Choroid plexus epithelial cell (primary cell): ENCODE results near the gene LYPLA2.

Source experiments
- DNase-seq: peaks from one replicate; pipeline ENCODE4 v3.0.0-alpha.2; 2010; ENCODE audit warnings: low read depth
- H3K4me3 ChIP-seq: 2 replicates; pipeline ENCODE4 v1.5.1; 2011; ENCODE audit warnings: low read depth, mild to moderate bottlenecking, control low read depth, low read length, moderate library complexity
- CTCF ChIP-seq: conservative IDR thresholded peaks from 2 replicates; pipeline ENCODE4 v1.5.1; 2011; ENCODE audit warnings: low read depth, mild to moderate bottlenecking, control low read depth, inconsistent platforms, low read length, moderate library complexity

LYPLA2 gene

DNA sequence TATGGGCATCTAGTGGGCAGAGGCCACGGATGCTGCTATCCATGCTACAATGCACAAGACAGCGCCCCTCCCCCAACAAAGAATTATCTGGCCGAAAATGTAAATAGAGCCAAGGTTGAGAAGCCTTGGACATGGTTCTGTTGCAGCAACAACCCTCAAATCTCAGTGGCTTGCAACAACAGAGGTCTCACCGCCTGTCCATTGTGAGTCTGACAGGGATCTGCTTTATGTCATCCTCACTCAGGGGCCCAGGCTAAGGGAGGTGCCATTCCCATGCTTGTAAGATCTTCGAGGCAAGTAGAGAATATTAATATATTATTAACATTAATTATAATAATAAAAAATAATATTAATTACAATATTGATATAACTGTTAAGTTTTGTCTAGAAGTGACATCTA, 22.2 kb upstream of the LYPLA2 start:
- no peak for DNase-seq
- no peak for TF ChIP-seq CTCF

GRCh38 chr1:23772049-23772853, 18.7 kb upstream of the LYPLA2 start:
- H3K4me3 ChIP-seq = no peak overlapping the region
- peak; percentile 92 for DNase-seq
- peak; percentile 97 for TF ChIP-seq CTCF

More for the DNA sequence above, 22.2 kb upstream of the LYPLA2 start:
- no peak overlapping the region for H3K4me3 ChIP-seq

- TF ChIP-seq CTCF = no peak
Measured at GRCh38 chr1:23772854-23773242, 18.1 kb upstream of the LYPLA2 start.

DNA sequence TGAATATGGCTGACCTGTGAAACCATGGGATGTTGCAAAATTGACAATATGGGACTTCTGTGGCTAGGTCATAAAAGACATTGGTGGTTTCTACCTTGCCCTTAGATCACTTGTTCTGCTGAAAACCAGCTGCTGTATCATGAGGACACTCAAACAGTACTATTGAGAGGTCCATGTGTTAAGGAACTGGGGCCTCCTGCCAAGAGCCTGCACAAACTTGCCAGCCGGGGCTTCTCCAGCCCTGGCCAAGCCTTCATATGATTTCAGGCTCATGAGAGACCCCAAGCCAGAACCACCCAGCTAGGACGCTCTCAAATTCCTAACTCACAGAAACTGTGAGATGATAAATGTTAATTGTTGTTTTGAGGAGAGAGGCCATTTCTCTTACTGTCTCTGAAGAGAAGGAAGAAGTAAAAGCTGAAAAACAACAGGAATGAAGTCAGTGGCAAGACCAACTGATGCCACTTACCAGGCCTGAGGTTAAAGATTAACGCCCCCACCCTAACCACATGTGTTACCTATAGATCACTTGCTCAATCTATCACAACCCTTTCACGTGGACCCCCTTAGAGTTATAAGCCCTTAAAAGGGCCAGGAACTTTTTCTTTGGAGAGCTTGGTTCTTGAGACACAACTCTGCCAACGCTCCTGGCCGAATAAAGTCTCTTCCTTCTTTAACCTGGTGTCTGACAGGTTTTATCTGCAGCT, 16.6 kb upstream of the LYPLA2 start:
- H3K4me3 ChIP-seq = no peak overlapping the region
- no peak for TF ChIP-seq CTCF
- no peak for DNase-seq

More at GRCh38 chr1:23772854-23773242, 18.1 kb upstream of the LYPLA2 start:
- no peak for DNase-seq
- H3K4me3 ChIP-seq = no peak overlapping the region

DNA sequence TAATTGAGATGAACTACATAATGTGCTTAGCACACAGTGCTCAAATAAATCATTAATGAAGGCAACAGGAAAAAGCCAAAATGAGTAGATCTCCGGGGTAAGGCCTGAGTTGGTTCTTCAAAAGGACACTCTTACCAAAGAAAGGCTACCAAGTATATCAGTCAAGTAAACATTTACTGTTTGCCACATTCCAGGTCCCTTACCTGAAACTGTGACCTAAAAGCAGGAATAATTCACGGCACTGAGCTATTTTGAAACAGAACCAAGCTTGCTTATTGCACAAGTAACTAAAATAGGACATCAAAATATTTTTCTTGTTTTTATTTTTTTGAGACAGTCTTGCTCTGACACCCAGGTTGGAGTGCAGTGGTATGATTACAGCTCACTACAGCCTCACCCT, 14.7 kb upstream of the LYPLA2 start:
- no peak for DNase-seq
- no peak for TF ChIP-seq CTCF
- H3K4me3 ChIP-seq = no peak overlapping the region

DNA sequence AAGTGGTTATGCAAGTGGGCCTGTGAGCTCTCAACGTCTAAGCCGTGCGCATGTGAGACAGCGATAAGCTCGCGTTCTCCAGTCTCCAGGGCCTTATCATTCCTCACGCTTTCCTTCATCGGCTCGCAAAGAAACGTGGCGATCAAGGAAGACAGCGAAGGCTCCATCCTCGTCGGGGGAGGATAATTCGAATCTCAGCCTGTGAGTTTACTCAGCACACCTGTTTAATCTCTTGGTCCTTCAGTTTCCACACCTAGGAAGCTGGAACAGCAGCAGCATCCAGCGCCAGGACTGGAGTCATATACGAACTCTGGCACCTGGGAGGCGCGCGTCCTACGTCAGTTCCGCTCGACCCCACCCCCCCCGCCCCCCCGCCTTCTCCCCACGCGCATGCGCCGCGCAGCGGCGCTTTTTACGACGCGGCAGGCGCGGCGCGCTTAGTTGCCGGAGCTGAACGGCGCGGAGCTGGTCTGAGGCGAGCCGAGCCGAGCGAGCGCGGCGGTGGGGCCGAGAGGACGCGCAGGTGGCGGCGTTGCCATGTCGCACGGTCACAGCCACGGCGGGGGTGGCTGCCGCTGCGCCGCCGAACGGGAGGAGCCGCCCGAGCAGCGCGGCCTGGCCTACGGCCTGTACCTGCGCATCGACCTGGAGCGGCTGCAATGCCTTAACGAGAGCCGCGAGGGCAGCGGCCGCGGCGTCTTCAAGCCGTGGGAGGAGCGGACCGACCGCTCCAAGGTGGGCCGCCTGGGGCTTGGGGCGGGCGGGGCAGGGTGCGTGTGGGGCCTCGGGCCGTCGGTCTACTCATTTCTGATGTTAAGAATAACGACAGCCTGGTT, 12.7 kb upstream of the LYPLA2 start, which contains the start of gene PITHD1:
PITHD1 (plus strand) TSS at position 440 of the 836 bp plus-strand sequence; CDS start at position 538, 98 bp downstream.
- no peak for TF ChIP-seq CTCF
- DNase-seq = peak; percentile 85
- peak within 1 kb of the TSS; percentile 80 for H3K4me3 ChIP-seq
